Measurements from ENCODE around the gene ACOX2.

- TF ChIP-seq POLR2A (IDR thresholded peaks at IDR 0.05), result no peak
- TF ChIP-seq, protein P1, sequence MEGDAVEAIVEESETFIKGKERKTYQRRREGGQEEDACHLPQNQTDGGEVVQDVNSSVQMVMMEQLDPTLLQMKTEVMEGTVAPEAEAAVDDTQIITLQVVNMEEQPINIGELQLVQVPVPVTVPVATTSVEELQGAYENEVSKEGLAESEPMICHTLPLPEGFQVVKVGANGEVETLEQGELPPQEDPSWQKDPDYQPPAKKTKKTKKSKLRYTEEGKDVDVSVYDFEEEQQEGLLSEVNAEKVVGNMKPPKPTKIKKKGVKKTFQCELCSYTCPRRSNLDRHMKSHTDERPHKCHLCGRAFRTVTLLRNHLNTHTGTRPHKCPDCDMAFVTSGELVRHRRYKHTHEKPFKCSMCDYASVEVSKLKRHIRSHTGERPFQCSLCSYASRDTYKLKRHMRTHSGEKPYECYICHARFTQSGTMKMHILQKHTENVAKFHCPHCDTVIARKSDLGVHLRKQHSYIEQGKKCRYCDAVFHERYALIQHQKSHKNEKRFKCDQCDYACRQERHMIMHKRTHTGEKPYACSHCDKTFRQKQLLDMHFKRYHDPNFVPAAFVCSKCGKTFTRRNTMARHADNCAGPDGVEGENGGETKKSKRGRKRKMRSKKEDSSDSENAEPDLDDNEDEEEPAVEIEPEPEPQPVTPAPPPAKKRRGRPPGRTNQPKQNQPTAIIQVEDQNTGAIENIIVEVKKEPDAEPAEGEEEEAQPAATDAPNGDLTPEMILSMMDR (IDR thresholded peaks at IDR 0.05), result no peak
- no peak for TF ChIP-seq POLR2AphosphoS5 (IDR thresholded peaks at IDR 0.05)
These were observed 26.5 kb upstream of the ACOX2 start for GRCh38 chr3:58563386-58564035.

Measured in gastroesophageal sphincter (tissue), 3 donors.